GM12874 (cell line): ENCODE data around the gene SIGLEC5.
"Not testable (repeated sequence)": the region's sequence is repeated elsewhere in the genome, so short reads cannot be mapped to it uniquely, and the experiment has no call there.

Experiments used
- TF ChIP-seq, protein P1 (sequence below): IDR thresholded peaks from 2 replicates; pipeline ENCODE4 v1.5.1; 2011; ENCODE audit warnings: low read depth, mild to moderate bottlenecking, control low read depth, low read length, moderate library complexity; ENCODE audit not compliant: insufficient read depth

The SIGLEC5 gene, protein sequence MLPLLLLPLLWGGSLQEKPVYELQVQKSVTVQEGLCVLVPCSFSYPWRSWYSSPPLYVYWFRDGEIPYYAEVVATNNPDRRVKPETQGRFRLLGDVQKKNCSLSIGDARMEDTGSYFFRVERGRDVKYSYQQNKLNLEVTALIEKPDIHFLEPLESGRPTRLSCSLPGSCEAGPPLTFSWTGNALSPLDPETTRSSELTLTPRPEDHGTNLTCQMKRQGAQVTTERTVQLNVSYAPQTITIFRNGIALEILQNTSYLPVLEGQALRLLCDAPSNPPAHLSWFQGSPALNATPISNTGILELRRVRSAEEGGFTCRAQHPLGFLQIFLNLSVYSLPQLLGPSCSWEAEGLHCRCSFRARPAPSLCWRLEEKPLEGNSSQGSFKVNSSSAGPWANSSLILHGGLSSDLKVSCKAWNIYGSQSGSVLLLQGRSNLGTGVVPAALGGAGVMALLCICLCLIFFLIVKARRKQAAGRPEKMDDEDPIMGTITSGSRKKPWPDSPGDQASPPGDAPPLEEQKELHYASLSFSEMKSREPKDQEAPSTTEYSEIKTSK

DNA sequence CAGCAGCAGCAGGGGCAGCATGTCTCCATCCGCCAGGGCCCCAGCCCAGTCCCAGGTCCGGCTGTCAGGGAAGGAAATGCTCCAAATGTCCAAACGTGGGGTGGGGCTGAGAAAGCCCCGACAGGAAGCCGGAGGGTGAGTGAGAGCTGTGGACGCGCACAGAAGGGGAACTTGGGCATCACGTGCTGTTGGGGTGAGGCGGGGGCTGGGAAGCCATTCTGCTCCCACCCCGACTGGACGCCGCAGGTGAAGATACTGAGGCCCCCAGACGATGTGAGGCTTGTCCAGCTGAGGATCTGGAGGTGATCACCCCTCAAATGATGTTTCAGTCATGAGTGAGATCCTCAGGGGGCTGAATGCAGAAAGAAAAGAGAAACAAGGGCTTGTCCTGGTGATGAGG lies at the start of gene SIGLEC5:
SIGLEC5 (minus strand) TSS at position 87 of the 400 bp plus-strand sequence; CDS start at position 21, 66 bp downstream.
- TF ChIP-seq, protein P1, sequence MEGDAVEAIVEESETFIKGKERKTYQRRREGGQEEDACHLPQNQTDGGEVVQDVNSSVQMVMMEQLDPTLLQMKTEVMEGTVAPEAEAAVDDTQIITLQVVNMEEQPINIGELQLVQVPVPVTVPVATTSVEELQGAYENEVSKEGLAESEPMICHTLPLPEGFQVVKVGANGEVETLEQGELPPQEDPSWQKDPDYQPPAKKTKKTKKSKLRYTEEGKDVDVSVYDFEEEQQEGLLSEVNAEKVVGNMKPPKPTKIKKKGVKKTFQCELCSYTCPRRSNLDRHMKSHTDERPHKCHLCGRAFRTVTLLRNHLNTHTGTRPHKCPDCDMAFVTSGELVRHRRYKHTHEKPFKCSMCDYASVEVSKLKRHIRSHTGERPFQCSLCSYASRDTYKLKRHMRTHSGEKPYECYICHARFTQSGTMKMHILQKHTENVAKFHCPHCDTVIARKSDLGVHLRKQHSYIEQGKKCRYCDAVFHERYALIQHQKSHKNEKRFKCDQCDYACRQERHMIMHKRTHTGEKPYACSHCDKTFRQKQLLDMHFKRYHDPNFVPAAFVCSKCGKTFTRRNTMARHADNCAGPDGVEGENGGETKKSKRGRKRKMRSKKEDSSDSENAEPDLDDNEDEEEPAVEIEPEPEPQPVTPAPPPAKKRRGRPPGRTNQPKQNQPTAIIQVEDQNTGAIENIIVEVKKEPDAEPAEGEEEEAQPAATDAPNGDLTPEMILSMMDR = not testable (repeated sequence)

DNA sequence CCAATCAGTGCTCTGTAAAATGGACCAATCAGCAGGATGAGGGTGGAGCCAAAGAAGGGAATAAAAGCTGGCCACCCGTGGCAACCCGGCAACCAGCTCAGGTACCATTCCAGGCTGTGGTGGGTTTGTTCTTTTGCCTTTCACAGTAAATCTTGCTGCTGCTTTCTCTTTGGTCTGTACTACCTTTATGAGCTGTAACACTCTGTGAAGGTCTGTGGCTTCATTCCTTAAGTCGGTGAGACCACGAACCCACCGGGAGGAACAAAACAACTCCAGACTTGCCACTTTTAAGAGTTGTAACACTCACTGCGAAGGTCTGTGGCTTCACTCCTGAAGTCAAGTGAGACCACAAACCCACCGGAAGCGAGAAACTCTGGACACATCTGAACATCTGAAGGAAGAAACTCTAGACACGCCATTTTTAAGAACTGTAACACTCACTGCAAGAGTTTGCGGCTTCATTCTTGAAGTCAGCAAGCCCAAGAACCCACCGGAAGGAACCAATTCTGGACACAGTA lies 46.4 kb upstream of the SIGLEC5 start:
- TF ChIP-seq, protein P1 = no peak

DNA sequence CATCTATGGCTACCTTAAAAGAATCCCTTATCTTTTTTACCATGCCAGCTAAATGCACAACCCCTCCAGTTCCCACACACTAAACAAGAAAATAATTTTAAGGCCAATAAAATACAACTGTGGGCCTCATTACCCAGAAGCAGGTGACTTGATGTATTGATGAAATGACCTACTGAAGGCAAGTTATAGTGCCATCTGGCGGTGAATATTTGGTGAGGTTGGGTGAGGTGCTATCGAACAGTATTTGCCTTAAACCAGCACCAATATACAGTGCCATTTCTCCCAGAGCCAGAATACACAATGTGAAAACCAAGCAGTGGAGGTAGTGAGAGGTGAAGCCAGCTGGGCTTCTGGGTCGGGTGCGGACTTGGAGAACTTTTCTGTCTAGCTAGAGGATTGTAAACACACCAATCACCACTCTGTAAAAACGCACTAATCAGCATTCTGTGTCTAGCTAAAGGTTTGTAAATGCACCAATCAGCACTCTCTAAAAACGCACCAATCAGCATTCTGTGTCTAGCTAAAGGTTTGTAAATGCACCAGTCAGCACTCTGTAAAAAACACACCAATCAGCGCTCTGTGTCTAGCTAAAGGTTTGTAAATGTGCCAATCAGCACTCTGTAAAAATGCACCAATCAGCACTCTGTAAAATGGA lies 45.8 kb upstream of the SIGLEC5 start:
- TF ChIP-seq, protein P1 = peak; percentile 37

DNA sequence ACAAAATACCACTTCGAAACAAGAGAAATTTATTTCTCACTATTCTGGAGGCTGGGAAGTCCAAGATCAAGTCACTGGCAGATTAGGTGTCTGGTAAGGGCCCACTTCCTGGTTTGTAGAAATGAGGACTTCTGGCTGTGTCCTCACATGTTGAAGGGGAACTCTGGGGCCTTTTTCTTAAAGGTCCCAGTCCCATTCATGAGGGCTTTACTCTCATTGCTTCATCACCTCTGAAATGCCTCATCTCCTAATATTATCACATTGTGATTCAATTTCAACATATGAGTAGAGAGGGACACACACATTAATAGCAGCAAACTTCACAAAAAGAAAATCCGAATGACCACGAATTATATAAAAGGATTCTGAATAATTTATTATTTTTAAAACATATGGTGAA lies 38.0 kb upstream of the SIGLEC5 start:
- TF ChIP-seq, protein P1 = no peak

DNA sequence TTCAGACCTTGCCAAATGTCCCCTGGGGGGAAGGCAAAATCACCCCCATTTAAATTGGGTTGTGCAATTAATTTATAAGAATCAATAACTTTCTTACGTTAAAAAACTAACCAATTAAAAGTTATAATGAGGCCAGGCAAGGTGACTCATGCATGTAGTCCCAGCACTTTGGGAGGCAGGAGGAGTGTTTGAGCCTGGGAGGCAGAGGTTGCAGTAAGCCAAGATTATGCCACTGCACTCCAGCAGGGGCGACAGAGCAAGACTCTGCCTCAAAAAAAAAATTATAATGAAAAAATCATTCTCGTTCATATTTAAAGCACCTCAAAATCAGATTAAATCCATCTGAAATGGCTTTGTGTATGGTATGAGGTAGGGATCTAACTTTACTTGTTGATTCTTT lies 34.8 kb upstream of the SIGLEC5 start:
- TF ChIP-seq, protein P1 = no peak

DNA sequence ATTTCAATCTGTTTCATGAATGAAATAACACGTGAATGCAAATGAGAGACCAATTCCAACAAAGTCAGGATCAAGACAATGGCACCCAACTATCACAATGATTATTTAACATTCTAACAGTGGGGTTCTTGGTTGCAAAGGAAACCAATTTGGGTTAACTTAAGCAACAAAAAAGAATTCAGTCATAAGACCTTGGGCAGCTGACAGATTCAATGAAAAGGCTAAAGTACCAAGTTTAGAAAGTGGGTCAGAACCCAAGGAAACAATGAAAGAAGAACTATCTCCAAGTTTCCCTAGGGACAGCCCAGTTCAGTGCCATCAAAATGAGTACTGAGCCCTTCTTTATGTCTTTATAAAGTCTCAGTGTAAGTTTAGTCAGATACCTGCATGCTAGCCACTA lies 33.9 kb upstream of the SIGLEC5 start:
- TF ChIP-seq, protein P1 = no peak

DNA sequence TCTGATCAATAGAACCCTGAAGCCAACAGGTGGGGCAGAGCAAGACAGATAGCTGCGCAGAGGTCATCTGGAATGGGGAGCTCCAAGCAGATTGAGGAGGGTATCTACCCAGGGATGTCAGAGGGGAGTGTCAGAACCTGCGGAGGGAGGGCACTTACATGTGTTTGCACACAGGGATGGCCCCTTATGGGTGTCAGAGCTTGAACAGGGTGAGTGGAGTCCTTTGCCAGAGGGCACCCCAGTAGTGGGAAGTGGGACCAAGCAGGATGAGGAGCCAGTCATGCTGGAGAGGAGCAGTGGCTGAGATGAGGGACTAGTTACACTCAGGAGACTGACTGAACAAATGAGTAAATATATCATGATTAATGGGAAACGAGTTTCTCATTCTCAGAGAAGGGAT lies 33.4 kb upstream of the SIGLEC5 start:
- TF ChIP-seq, protein P1 = no peak
